Measurements from ENCODE around the gene TRIB2. TPM values are rescaled to one million over a fixed set of nuclear protein-coding genes. Genes with fewer than 3 reads are reported as not detected.

TRIB2 gene
- total RNA-seq, 1 donor: 79.6 TPM

DNA sequence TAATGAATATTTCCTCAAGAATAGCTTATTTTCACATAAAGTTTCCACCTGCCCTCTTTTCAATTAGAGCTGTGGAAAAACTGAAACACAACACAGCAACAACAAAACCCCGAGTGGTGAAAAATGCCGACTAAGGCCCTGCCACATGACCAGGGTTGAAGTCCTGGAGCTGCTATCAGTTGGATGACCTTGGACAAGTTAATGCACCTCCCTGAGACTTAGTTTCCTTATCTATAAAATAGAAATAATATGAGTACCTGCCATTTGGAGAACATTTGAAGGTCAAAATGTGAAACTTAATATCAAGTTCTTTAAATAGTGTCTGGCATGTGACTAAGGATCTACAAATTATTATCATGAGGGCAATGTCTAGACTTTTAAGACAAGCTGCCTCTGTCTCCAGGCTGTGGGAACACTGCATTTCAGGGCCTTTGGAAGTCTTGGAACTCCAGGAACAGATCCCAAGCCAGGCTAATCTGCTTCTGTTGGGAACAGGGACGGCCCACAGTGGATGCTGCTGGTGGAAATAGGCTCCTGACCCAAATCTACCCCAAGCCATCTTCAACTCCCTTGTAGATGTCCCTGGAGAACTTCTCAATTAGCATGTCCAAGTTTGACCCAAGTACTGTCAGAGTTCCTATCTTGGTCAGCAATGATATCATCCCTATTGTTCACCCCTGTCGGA, 42.0 kb upstream of the TRIB2 start:
- no peaks in the 10 kb centered on the region for H3K9me3 ChIP-seq (ENCODE audit: low read depth, low read length)
- H3K36me3 ChIP-seq (ENCODE audit: insufficient read depth, low read length): no peaks in the 10 kb centered on the region
- no peaks in the 10 kb centered on the region for H3K27me3 ChIP-seq (ENCODE audit: insufficient read depth, low read length)
- no peak for DNase-seq (ENCODE audit: insufficient read length, low spot score, missing footprints)
- H2AFZ ChIP-seq (ENCODE audit: low read length): no peak overlapping the region
- TF ChIP-seq, protein P1, sequence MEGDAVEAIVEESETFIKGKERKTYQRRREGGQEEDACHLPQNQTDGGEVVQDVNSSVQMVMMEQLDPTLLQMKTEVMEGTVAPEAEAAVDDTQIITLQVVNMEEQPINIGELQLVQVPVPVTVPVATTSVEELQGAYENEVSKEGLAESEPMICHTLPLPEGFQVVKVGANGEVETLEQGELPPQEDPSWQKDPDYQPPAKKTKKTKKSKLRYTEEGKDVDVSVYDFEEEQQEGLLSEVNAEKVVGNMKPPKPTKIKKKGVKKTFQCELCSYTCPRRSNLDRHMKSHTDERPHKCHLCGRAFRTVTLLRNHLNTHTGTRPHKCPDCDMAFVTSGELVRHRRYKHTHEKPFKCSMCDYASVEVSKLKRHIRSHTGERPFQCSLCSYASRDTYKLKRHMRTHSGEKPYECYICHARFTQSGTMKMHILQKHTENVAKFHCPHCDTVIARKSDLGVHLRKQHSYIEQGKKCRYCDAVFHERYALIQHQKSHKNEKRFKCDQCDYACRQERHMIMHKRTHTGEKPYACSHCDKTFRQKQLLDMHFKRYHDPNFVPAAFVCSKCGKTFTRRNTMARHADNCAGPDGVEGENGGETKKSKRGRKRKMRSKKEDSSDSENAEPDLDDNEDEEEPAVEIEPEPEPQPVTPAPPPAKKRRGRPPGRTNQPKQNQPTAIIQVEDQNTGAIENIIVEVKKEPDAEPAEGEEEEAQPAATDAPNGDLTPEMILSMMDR (IDR thresholded peaks at IDR 0.05; ENCODE audit: extremely low read depth, low read depth, low read length): no peak
- H3K27ac ChIP-seq (ENCODE audit: low read depth, low read length): no peak overlapping the region
- peaks cover 7% of the 10 kb centered on the region for H3K4me1 ChIP-seq (ENCODE audit: insufficient read depth, low read length)
- no peaks in the 10 kb centered on the region for H4K20me1 ChIP-seq (ENCODE audit: insufficient read depth, low read length)
- H3K4me3 ChIP-seq (ENCODE audit: insufficient read depth, low read length): no peak overlapping the region
- no peak overlapping the region for H3K4me2 ChIP-seq (ENCODE audit: insufficient read depth, low read length)
- no peaks in the 10 kb centered on the region for H3K79me2 ChIP-seq (ENCODE audit: insufficient read depth, low read length)

DNA sequence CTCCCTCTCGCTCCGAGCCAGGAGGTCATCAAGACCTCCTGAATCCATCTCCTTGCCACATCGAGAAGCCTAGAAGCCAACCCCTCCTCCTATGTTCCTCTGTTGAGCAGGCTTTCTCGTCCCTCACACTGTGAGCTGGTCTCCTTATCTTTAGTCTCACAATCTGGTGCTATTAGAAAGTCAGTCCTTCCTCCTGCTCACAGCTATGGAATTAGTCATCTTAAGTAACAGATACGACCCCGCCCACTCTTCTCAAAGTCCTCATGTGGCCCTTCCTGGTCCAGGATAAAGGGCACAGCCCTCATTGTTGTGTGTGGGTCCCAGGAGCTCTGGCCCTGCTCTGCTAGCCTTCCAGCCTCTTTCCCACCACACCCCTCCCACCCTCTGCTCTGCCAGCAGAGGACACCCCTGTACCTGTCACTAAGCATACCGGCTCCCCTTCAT, 41.4 kb upstream of the TRIB2 start:
- Histone ChIP-seq H3K79me2 (ENCODE audit: insufficient read depth, low read length) (no peaks in the 10 kb centered on the region), H3K9me3 (ENCODE audit: low read depth, low read length) (no peaks in the 10 kb centered on the region), H3K4me1 (ENCODE audit: insufficient read depth, low read length) (peaks cover 7% of the 10 kb centered on the region), H2AFZ (ENCODE audit: low read length) (no peak overlapping the region), H4K20me1 (ENCODE audit: insufficient read depth, low read length) (no peaks in the 10 kb centered on the region), H3K27ac (ENCODE audit: low read depth, low read length) (peak overlapping the region; percentile 46), H3K4me3 (ENCODE audit: insufficient read depth, low read length) (no peak overlapping the region), H3K4me2 (ENCODE audit: insufficient read depth, low read length) (no peak overlapping the region), H3K27me3 (ENCODE audit: insufficient read depth, low read length) (no peaks in the 10 kb centered on the region), H3K36me3 (ENCODE audit: insufficient read depth, low read length) (no peaks in the 10 kb centered on the region)
- TF ChIP-seq, protein P1 (IDR thresholded peaks at IDR 0.05; ENCODE audit: extremely low read depth, low read depth, low read length): no peak
- DNase-seq (ENCODE audit: insufficient read length, low spot score, missing footprints): no peak

DNA sequence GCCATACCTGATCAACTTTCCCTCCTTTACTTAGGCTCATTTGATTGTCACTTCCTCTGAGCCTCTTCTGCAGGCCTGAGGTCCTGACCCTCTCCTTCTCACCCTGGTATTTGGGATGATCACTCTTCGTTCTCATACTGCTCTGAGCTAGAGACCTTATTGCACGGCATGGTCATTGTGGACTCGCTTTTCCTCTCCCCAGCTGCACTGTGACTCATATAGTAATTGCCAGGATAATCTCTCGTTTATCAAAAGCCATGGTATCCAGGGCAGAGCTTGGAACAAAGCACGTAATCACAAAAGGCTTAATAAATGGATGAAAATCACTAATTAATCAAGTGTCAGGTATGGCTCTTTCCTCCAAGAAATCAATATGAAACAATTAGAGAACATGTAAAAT, 40.9 kb upstream of the TRIB2 start:
- Histone ChIP-seq H4K20me1 (ENCODE audit: insufficient read depth, low read length) (no peaks in the 10 kb centered on the region), H3K4me2 (ENCODE audit: insufficient read depth, low read length) (no peak overlapping the region), H3K27me3 (ENCODE audit: insufficient read depth, low read length) (no peaks in the 10 kb centered on the region), H3K79me2 (ENCODE audit: insufficient read depth, low read length) (no peaks in the 10 kb centered on the region), H3K4me3 (ENCODE audit: insufficient read depth, low read length) (no peak overlapping the region), H3K36me3 (ENCODE audit: insufficient read depth, low read length) (no peaks in the 10 kb centered on the region), H3K4me1 (ENCODE audit: insufficient read depth, low read length) (peaks cover 7% of the 10 kb centered on the region), H3K27ac (ENCODE audit: low read depth, low read length) (peak overlapping the region; percentile 46), H2AFZ (ENCODE audit: low read length) (no peak overlapping the region), H3K9me3 (ENCODE audit: low read depth, low read length) (no peaks in the 10 kb centered on the region)
- TF ChIP-seq, protein P1 (IDR thresholded peaks at IDR 0.05; ENCODE audit: extremely low read depth, low read depth, low read length): no peak
- no peak for DNase-seq (ENCODE audit: insufficient read length, low spot score, missing footprints)

DNA sequence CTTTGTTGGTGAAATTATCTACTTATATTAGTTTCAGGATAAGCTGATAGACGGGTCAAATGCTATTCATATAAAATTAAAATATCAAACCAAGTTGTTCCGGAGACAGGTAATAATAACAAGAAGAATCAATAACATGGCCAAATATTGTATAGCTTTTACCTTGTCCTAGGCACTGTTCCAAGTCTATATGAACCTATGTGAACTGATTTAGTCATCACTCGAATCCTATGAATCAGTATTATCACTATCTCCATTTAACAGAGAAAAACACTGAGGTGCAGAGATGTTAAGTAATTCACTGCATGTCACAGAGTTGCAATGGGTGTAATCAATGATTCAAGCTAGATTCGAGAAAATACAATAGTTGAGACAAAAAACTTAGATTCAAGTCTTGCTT, 40.0 kb upstream of the TRIB2 start:
- H3K79me2 ChIP-seq (ENCODE audit: insufficient read depth, low read length): no peaks in the 10 kb centered on the region
- H3K27ac ChIP-seq (ENCODE audit: low read depth, low read length): no peak overlapping the region
- no peak overlapping the region for H3K4me3 ChIP-seq (ENCODE audit: insufficient read depth, low read length)
- no peak overlapping the region for H3K4me2 ChIP-seq (ENCODE audit: insufficient read depth, low read length)
- no peaks in the 10 kb centered on the region for H4K20me1 ChIP-seq (ENCODE audit: insufficient read depth, low read length)
- peaks cover 7% of the 10 kb centered on the region for H3K4me1 ChIP-seq (ENCODE audit: insufficient read depth, low read length)
- no peak overlapping the region for H2AFZ ChIP-seq (ENCODE audit: low read length)
- no peaks in the 10 kb centered on the region for H3K27me3 ChIP-seq (ENCODE audit: insufficient read depth, low read length)
- H3K9me3 ChIP-seq (ENCODE audit: low read depth, low read length): no peaks in the 10 kb centered on the region
- TF ChIP-seq, protein P1 (IDR thresholded peaks at IDR 0.05; ENCODE audit: extremely low read depth, low read depth, low read length): no peak
- no peak for DNase-seq (ENCODE audit: insufficient read length, low spot score, missing footprints)
- no peaks in the 10 kb centered on the region for H3K36me3 ChIP-seq (ENCODE audit: insufficient read depth, low read length)

Measured in osteoblast (primary cell).